SHP77 (cell line): ENCODE results near the gene AMER3.
"Not testable (repeated sequence)": the region's sequence is repeated elsewhere in the genome, so short reads cannot be mapped to it uniquely, and the experiment has no call there.

Experiments used
- DNase-seq, 2 experiments: peaks; one replicate each; lab custom pipeline; 2025; lab: John Stamatoyannopoulos, UW

AMER3 gene, protein sequence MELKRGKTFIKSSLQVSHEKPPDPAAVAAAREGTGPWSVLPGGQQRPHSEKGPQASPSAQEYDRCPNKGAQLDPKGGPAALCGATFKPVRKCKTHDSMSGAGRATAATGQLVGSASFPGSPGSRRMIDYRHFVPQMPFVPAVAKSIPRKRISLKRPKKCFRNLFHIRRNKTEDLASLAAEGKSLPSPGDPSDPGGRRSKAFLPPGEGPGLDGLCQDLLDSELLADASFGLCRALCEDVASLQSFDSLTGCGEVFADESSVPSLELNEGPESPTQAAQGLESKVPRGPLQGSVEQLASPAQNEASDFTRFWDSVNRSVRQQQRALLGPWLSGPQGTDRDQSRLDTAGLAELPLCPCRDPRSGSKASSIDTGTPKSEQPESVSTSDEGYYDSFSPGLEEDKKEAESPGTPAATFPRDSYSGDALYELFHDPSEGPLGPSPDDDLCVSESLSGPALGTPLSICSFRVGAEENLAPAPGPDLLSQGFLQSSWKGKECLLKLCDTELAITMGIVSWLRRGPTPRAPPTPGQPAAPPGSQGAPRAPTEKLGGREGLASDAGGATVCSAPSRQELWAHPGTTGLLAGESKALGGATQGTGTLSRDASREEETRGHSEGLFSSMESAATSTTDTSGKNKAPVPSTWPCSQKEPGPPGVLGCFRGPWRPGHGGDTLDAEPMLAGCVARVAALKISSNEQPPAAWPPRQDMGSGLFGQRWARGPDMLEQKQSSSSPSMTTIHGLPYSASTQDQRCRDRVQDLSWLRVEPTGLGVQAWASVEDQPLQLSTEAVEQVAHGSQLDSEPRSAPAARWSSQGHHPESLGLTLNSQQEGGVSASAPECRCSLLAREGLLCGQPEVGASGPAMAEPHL

DNA sequence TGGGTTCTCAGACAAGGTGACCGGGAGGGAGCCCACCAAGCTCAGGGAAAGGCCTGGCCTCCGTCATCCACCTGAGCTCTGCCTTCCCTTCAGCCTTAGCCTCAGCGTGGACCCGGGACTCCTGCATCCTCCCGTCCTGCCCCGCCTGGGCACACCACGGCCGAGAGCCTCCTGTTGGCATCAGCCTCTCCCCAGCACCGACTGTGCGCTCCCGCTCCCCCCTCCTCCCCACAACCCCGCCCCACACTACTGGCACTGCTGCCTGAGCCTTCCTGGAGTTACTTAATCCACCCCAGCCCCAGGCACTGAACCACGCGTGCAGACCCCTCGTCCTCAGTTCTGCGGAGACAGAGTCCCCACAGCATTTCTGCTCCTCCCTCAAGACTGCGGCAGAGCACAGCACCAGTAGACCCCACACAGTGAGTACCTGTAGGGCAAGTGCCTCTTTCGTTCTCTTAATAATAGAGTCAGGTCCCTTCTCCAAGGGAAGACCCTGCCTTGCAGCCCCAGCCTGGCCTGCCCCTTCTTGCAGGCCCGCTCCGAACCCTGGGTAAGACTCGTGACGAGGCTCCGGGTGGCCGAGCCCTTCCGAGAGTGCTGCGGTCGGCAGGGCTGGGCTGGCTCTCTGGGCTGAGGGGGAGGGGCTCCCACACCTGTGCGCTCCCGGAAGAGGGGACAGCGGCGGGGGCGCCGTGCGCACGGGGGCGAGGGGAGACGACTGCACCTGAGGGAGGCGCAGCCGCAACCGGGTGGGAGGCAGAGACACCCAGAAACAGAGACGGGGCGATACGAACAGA, at the start of gene AMER3:
TSS of gene AMER3 (plus strand) at position 285 of the 797 bp plus-strand sequence. CDS start 6,533 bp downstream, outside the sequence.
- DNase-seq: no peak

DNA sequence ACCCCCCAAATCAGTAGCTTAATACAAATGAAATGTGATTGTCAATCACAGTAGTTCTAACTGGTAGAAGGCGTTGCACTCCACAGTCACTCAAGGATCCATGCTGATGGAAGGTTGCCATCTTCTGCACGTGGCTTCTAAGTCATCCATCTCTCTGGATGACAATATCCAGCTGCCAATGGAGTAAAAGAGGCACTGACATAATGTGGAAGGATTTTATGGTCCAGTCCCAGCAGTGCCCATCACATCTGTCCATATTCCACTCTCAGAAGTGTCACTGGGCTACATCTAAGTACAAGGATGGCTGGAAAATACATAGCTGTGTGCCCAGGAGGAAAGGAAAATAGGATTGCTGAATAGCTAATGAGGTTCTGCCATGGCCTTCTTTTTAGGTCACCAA, 40.5 kb upstream of the AMER3 start:
- DNase-seq: not testable (repeated sequence)

DNA sequence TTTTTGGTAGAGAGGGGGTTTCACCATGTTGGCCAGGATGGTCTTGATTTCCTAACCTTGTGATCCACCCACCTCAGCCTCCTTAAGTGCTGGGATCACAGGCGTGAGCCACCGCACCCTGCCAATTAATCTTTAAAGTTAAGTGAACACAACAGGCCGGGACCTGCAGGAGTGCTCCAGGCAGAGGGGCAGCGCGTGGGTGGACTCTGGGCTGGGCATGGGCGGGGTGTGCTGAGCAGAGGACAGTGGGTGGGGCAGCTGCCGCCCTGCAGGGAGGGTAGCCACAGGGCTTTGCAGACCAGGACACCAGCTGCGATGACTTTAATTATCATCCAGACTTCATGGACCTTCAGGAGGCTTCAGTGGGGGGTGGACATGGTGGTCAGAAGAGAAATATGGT, 35.3 kb upstream of the AMER3 start:
- no peak for DNase-seq

DNA sequence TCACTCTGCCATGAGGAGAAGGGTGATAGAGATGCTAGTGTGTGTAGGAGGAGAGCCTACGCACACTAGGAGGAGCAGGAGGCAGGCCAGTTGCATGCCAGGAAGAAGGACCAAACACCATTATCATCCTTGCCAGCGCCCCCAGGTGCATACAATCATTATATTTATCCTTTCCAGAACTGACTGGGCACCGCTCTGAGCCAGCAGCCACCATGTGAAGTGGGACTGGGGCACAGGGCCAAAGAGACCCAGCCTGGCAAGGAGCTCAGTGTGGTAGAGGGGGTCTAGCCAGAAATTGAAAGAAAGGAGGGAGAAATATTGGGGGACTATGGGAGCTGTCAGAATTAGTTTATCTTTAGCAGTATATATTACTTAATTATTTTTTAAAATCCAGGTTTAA, 34.8 kb upstream of the AMER3 start:
- no peak for DNase-seq

DNA sequence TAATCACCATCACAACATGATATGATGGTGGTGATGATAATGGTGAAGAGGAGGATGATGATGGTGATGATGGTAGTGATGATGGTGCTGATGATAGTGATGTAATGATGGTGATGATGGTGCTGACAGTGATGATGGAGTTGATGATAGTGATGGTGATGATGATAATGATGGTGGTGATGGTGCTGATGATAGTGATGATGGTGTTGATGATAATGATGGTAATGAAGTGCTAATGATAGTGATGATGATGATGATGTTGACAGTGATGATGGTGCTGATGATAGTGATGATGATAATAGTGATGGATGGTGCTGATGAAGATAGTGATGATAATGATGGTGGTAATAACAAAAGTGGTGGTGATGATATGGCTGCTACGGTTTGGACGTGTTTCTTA, 30.9 kb upstream of the AMER3 start:
- DNase-seq: no peak

DNA sequence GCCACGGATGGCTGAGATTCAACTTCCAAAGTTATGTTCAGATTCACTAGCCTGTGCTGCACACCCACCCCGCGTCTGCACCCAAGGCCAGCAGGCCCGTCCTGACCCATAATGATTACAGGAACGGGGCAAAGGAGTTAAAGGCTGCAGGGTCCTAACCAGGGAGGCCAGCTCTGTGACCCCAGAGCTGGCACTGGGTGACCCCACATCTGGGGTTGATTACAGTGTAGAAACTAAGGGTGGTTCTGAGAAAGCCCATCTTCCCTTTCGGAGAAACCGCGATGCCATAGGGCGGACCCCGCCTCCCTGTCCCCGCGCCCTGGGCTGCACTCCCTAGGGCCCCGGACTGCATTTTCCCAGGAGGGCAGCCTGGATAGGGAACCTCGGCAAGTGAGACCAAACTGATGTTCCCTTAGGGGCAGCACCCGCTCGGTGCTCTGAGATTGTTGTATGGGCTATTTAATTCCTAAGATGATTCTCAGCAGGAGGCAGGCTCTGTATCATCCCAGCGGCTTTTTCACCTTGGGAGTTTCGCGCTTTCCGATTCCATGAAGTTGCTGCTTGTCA, 28.6 kb upstream of the AMER3 start:
- no peak for DNase-seq

DNA sequence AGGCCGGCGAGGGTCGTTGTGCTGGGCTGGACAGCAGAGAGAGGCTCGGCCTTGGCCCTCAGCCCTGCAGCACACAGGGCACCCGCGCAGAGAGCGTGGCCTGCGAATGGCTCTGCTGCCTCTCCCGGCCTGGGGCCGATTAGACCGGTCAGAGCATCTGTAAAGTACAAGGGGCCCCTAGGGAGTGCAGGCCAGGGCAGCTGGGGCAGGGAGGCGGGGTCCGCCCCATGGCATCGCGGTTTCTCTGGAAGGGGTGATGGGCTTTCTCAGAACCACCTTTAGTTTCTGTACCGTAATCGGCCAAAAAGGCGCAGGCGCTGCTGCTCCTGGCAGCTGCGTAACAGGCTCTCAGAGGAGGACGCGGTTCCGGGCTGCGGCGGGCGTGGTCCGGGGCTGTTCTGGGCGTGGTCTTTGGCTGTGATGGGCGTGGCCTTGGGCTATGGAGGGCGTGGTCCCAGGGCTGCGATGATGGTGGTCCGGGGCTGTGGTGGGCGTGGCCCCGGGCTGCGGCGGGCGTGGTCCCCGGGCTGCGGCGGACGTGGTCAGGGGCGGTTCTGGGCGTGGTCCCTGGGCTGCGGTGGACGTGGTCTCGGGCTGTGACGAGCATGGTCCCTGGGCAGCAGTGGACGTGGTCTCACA, 27.9 kb upstream of the AMER3 start:
- no peak for DNase-seq

DNA sequence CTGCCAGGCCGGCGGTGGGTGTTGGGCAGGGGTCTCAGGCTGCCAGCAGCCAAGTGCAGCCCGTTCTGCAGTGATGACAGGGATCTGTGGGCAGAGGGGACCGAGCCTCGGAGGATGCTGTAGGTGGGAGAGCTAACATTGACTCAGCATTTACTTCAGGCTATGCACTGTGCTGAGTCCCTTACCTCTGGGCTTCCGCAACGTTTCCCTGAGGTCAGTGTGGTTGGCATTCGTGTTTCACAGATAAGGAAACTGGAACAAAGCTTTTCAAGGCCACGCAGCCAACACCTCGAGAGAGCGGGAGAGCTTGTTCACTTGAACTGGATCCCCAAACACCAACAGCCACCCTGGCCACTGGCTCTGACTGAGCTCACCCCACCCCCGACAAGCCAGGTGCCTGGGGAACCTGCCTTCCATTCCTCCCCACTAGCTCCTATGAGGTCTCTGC, 27.3 kb upstream of the AMER3 start:
- no peak for DNase-seq

DNA sequence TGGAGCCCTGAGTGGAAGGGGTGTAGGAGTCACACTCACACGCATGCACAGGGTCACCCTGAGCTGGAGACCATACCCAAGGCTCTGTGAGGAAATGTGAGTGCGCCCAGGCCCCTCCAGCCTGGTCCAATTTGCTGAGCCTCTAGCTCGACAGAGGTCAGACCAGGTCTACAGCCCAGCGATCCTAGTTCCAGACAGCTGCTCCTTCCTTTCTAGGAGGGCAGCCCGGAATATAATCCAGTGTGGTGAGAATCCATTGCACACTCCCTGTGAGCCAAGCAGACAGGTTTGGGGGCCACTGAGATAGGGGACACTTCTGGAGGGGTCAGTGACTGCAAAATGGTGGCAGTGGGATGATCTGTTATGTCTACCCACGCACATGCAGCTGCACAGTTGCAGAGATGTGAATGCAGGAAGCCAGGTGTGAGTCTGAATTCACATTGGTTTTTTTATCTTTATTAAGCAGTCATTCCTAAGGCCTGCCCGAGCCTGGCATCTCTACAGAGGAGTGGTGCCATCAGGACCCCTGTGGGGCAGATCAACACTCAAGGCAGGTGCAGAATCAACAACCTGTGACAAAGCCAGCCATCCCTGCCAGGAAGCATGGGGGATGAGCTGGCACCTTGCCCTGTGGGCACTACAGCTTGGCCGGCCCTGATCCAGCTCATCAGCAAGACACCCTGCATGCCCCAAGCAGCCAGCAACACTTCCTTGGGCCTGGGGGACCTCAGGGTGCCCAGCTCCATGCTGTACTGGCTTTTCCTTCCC, 26.6 kb upstream of the AMER3 start, which contains the start of gene GPR148:
TSS of gene GPR148 (plus strand) at position 522 of the 768 bp plus-strand sequence. CDS start at position 604, 82 bp downstream.
- no peak for DNase-seq

DNA sequence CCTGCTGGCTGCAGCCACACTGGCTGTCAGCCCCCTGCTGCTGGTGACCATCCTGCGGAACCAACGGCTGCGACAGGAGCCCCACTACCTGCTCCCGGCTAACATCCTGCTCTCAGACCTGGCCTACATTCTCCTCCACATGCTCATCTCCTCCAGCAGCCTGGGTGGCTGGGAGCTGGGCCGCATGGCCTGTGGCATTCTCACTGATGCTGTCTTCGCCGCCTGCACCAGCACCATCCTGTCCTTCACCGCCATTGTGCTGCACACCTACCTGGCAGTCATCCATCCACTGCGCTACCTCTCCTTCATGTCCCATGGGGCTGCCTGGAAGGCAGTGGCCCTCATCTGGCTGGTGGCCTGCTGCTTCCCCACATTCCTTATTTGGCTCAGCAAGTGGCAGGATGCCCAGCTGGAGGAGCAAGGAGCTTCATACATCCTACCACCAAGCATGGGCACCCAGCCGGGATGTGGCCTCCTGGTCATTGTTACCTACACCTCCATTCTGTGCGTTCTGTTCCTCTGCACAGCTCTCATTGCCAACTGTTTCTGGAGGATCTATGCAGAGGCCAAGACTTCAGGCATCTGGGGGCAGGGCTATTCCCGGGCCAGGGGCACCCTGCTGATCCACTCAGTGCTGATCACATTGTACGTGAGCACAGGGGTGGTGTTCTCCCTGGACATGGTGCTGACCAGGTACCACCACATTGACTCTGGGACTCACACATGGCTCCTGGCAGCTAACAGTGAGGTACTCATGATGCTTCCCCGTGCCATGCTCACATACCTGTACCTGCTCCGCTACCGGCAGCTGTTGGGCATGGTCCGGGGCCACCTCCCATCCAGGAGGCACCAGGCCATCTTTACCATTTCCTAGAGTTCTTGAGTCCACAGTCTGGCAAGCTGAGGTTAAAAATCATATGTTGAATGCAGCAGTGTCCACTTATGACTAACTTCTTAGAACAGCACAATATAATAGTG, 25.7 kb upstream of the AMER3 start:
- DNase-seq: no peak

DNA sequence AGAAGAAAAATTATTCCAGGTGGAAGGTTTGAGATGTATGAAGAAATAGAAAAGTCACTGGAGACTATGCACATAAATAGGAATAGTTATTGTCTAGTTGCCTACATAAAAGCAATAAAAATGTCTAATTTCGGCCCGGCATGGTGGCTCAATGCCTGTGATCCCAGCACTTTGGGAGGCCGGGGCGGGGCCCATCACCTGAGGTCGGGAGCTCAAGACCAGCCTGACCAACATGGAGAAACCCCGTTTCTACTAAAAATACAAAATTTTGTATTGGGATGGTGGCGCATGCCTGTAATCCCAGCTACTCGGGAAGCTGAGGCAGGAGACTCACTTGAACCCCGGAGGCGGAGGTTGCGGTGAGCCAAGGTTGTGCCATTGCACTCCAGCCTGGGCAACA, 23.1 kb upstream of the AMER3 start:
- DNase-seq: not testable (repeated sequence)

DNA sequence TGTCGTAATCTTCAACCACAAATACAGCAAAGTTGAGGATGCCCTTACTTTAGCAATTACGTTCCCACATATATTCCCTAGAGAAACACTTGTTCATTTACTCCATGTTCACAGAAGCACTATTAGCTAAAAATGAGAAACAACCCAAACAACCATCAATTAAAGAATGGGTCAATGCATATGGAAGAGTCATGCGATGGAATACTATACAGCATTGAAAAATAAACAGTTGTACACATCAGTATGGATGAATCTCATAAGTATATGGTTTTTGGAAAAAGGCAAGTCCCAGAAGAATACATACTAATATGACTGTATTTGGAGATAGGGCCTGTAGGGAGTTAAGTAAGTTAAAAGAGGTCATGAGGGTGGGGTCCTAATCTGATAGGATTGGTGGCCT, 20.1 kb upstream of the AMER3 start:
- DNase-seq: no peak

DNA sequence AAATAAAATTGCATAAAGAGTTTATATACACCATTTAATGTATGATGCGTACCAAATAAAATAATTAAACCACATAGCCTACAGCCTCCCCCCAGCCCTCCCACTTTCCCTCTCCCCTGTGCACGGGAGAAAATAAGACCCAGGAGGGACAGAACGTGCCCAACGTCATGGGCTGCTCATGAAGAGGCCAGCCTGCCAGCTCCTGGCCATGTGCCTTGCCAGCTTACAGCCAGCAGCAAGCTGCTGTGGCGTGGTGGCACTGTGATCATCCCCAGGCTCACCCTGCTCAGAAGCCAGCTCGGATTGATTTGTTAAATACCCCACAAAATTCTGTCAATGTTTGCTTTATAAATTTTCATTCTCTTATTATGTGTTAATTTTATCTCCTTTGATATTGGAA, 18.9 kb upstream of the AMER3 start:
- no peak for DNase-seq

DNA sequence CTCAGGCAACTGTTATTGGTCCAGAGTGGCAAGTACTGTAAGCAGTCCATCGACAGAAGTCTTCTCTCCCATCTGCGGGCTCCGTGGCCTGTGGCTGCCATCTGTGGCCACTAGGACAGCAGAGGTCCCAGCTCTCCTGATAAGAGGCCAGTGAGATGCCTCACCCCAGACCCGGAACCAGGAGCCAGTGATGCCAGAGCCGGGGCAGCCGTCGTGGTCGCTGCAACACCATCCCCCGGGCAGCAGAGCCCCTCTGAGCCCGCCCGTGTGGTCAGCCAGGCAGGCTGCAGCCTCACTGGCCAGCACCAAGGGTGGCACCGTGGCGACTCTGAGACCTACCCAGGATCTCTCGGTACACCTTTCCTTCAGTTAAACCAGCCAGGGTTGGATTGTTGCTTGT, 17.7 kb upstream of the AMER3 start:
- no peak for DNase-seq

DNA sequence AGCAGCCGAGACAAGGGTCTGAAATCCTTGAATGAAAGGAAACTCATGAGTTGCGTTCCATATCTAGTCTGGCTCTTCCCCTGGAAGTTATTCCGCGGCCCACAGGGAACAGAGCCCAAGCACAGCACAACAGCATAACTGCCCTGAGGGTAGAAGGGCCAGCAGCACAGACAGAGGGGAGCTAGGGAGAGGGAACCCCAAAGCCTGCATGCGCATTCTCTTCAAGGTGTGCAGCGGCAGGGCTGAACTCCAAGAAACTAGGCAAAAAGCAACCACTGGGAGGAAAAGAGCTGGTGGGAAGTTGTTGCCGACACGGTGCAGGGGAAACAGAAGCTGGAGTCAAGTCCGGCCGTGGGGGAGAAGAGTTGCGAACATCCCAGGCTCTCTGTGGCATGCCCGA, 14.7 kb upstream of the AMER3 start:
- no peak for DNase-seq

DNA sequence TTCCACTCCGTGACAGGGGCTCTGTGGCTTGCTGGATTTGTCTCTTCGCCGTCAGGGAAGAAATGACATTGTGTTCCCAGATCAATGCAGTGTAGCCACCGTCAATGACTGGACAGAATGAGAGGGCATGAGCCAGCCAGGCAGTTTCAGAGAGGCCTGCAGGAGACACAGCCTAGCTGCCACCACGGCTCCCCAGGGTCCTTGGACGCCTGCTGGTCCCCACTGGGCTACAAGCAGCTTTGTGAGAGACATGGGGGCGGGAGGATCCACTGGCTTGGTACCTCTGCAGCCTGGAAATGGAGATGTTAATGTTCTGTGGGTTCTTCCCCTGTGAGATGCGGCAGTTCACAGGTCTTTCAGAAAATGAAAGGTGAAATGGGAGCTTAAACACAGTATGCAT, 12.1 kb upstream of the AMER3 start:
- DNase-seq: no peak

DNA sequence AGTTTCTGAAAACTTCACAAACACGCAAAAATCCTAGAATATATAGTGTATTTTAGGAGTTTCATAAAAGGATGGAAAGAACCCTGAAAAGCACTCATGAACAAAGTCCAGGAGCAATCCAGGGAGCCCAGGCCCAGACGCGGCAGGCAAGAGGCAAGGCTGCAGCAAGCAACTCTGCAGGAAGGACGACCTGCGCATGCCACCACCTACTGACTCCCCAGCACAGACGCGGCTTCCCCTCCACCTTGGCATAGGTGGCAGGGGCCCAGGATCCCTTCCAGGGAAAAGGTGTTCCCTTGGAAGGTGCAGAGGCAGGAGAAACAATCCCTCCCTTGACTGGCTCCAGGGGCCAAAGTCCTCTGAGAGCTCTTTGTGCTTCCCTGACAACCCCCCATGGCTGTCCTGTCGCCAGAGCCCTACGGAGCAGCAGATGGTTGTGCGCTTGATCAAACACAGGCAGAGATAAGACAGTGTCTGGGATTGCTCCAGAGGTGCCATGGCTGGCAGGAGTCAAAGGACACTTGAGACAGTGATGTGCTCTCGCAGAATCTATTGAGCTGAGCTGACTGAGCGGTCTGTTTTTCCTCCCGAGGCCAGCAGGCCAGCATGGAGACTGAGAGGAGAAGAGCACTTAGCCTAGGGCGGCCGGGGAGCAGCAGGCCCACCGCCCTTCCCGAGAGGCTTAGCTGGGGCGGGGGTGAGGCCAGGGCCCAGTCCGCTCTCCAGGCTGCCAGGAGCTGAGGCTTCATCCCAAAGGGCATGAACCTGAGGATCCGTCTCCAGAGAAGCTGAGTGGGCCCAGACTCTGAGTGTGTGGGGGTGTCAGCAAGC, 10.8 kb upstream of the AMER3 start:
- DNase-seq: no peak

DNA sequence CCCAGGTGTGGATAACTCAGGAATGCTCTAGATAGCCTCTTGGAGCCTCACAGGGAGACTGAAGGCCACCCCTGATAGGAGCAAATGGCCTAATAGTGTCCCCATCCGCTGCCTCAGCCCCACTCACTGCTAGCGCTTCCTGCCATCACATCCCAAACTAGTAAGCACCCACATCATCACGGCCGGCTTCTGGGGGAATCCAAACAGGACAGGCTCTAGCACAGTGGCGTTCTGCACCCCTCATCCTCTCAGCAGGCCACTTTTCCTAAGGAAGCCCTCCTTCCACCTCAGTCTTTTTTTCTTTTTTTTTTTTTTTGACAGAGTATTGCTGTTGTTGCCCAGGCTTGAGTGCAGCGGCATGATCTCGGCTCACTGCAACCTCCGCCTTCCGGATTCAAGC, 6.3 kb upstream of the AMER3 start:
- no peak for DNase-seq
